ENCODE measurements around the gene COL27A1.
"Not testable (repeated sequence)": the region's sequence is repeated elsewhere in the genome, so short reads cannot be mapped to it uniquely, and the experiment has no call there.

Gene COL27A1

GRCh38 chr9:114324492-114324891 lies 169.2 kb downstream of the COL27A1 start:
- H3K4me2 ChIP-seq (ENCODE audit: low read length) = no peak overlapping the region
- no peak overlapping the region for H3K27ac ChIP-seq
- no peaks in the 10 kb centered on the region for H3K79me2 ChIP-seq
- TF ChIP-seq CTCF (IDR thresholded peaks at IDR 0.05) = no peak
- no peaks in the 10 kb centered on the region for H3K4me1 ChIP-seq
- H3K27me3 ChIP-seq (ENCODE audit: control insufficient read depth, insufficient read depth, low read length) = no peaks in the 10 kb centered on the region
- no peaks in the 10 kb centered on the region for H3K36me3 ChIP-seq (ENCODE audit: control insufficient read depth, insufficient read depth, low read length)
- H2AFZ ChIP-seq = no peak overlapping the region
- H3K9ac ChIP-seq = no peak overlapping the region
- H3K9me3 ChIP-seq (ENCODE audit: control insufficient read depth, low read length) = no peaks in the 10 kb centered on the region
- H3K4me3 ChIP-seq (ENCODE audit: low read depth, low read length) = no peak overlapping the region

- H2AFZ ChIP-seq; H3K27ac ChIP-seq; H3K9me3 ChIP-seq (ENCODE audit: control insufficient read depth, low read length); H3K79me2 ChIP-seq; H3K27me3 ChIP-seq (ENCODE audit: control insufficient read depth, insufficient read depth, low read length); H3K36me3 ChIP-seq (ENCODE audit: control insufficient read depth, insufficient read depth, low read length); H3K4me2 ChIP-seq (ENCODE audit: low read length); H3K4me1 ChIP-seq; H3K4me3 ChIP-seq (ENCODE audit: low read depth, low read length); H3K9ac ChIP-seq: not testable (repeated sequence)
Measured at GRCh38 chr9:114324965-114325364, 169.6 kb downstream of the COL27A1 start.

- H3K4me1 ChIP-seq; H3K4me2 ChIP-seq (ENCODE audit: low read length); H2AFZ ChIP-seq; H3K9ac ChIP-seq; H3K36me3 ChIP-seq (ENCODE audit: control insufficient read depth, insufficient read depth, low read length); H3K27me3 ChIP-seq (ENCODE audit: control insufficient read depth, insufficient read depth, low read length); H3K9me3 ChIP-seq (ENCODE audit: control insufficient read depth, low read length); H3K27ac ChIP-seq; H3K79me2 ChIP-seq; H3K4me3 ChIP-seq (ENCODE audit: low read depth, low read length): not testable (repeated sequence)
Measured at GRCh38 chr9:114325684-114326254, 170.4 kb downstream of the COL27A1 start.

GRCh38 chr9:114327749-114328148 lies 172.4 kb downstream of the COL27A1 start:
- Histone ChIP-seq H3K27ac (no peak overlapping the region), H3K36me3 (ENCODE audit: control insufficient read depth, insufficient read depth, low read length) (no peaks in the 10 kb centered on the region), H3K4me1 (no peaks in the 10 kb centered on the region), H3K9ac (no peak overlapping the region), H3K27me3 (ENCODE audit: control insufficient read depth, insufficient read depth, low read length) (no peaks in the 10 kb centered on the region), H3K79me2 (no peaks in the 10 kb centered on the region), H2AFZ (no peak overlapping the region), H3K4me2 (ENCODE audit: low read length) (no peak overlapping the region), H3K9me3 (ENCODE audit: control insufficient read depth, low read length) (no peaks in the 10 kb centered on the region), H3K4me3 (ENCODE audit: low read depth, low read length) (no peak overlapping the region)
- TF ChIP-seq CTCF (IDR thresholded peaks at IDR 0.05) = no peak

GRCh38 chr9:114328357-114328820 lies 173.1 kb downstream of the COL27A1 start:
- not testable (repeated sequence) for H3K9me3 ChIP-seq (ENCODE audit: control insufficient read depth, low read length); H3K27me3 ChIP-seq (ENCODE audit: control insufficient read depth, insufficient read depth, low read length); H3K4me1 ChIP-seq; H3K79me2 ChIP-seq; H2AFZ ChIP-seq; H3K27ac ChIP-seq; H3K9ac ChIP-seq; H3K36me3 ChIP-seq (ENCODE audit: control insufficient read depth, insufficient read depth, low read length); H3K4me2 ChIP-seq (ENCODE audit: low read length); H3K4me3 ChIP-seq (ENCODE audit: low read depth, low read length)

- H2AFZ ChIP-seq; H3K4me2 ChIP-seq (ENCODE audit: low read length); H3K9me3 ChIP-seq (ENCODE audit: control insufficient read depth, low read length); H3K36me3 ChIP-seq (ENCODE audit: control insufficient read depth, insufficient read depth, low read length); H3K79me2 ChIP-seq; H3K27ac ChIP-seq; H3K4me1 ChIP-seq; H3K4me3 ChIP-seq (ENCODE audit: low read depth, low read length); H3K27me3 ChIP-seq (ENCODE audit: control insufficient read depth, insufficient read depth, low read length); H3K9ac ChIP-seq: not testable (repeated sequence)
Measured at GRCh38 chr9:114328937-114329624, 173.7 kb downstream of the COL27A1 start.

GRCh38 chr9:114329625-114330022 lies 174.3 kb downstream of the COL27A1 start, which contains the start of gene ORM2:
ORM2 (plus strand) TSS chr9:114329869; CDS start chr9:114329905, 36 bp downstream.
- not testable (repeated sequence) for H3K4me3 ChIP-seq (ENCODE audit: low read depth, low read length); H3K27ac ChIP-seq; H3K4me2 ChIP-seq (ENCODE audit: low read length); H2AFZ ChIP-seq; H3K79me2 ChIP-seq; H3K27me3 ChIP-seq (ENCODE audit: control insufficient read depth, insufficient read depth, low read length); H3K36me3 ChIP-seq (ENCODE audit: control insufficient read depth, insufficient read depth, low read length); H3K9me3 ChIP-seq (ENCODE audit: control insufficient read depth, low read length); H3K4me1 ChIP-seq; H3K9ac ChIP-seq

Data from parathyroid adenoma (tissue), 2 donors.